OCI-LY7 (cell line): ENCODE data around the gene LPIN1. TPM values are rescaled to one million over a fixed set of nuclear protein-coding genes. Genes with fewer than 3 reads are reported as not detected.

Experiments
- BruUV-seq: library from RNA; stranded (reverse); fragments of 400-500 nt; replicated peaks from 2 replicates; lab custom pipeline; 2021; lab: Mats Ljungman, UMichigan
- CTCF ChIA-PET: fragments of 300-600 bp; sonication (Branson Sonifier 250); formaldehyde crosslinking; loops from one replicate; lab custom pipeline; 2022; ENCODE audit warnings: antibody characterized with exemption; ENCODE audit not compliant: unreplicated experiment; lab: Charles Lee
- POLR2A ChIA-PET: fragments of 300-600 bp; sonication (Branson Sonifier 250); formaldehyde crosslinking; loops from one replicate; lab custom pipeline; 2022; ENCODE audit warnings: antibody characterized with exemption; lab: Charles Lee
- DNase-seq: peaks from one replicate; pipeline ENCODE4 v3.0.0-alpha.2; 2015; ENCODE audit warnings: low spot score
- H2AFZ ChIP-seq: fragments of 200-600 bp; sonication (generic), shearing (Covaris generic); 2 replicates; pipeline ENCODE4 v1.6.1; 2014; ENCODE audit warnings: mild to moderate bottlenecking, antibody characterized with exemption, low read length, moderate library complexity
- H3K27ac ChIP-seq: fragments of 200-600 bp; sonication (generic); 2 replicates; pipeline ENCODE4 v1.5.1; 2014; ENCODE audit warnings: mixed run types, low read depth, mild to moderate bottlenecking, moderate library complexity, low read length, inconsistent platforms; ENCODE audit not compliant: poor library complexity, severe bottlenecking
- H3K36me3 ChIP-seq: fragments of 200-600 bp; sonication (generic); 2 replicates; pipeline ENCODE4 v1.6.1; 2014; ENCODE audit warnings: mild to moderate bottlenecking, antibody characterized with exemption, low read length, moderate library complexity, mixed read lengths; ENCODE audit not compliant: insufficient read depth
- H3K4me1 ChIP-seq: fragments of 200-600 bp; sonication (generic); 2 replicates; pipeline ENCODE4 v1.5.1; 2014; ENCODE audit warnings: mild to moderate bottlenecking, low read length; ENCODE audit not compliant: insufficient read depth, poor library complexity, severe bottlenecking
- H3K4me2 ChIP-seq: fragments of 200-600 bp; sonication (generic); 2 replicates; pipeline ENCODE4 v1.6.1; 2014; ENCODE audit warnings: mild to moderate bottlenecking, low read length
- H3K4me3 ChIP-seq: fragments of 200-600 bp; sonication (generic); 2 replicates; pipeline ENCODE4 v1.5.1; 2014; ENCODE audit warnings: mild to moderate bottlenecking, low read depth, low read length; ENCODE audit not compliant: poor library complexity, severe bottlenecking
- H3K79me2 ChIP-seq: fragments of 200-600 bp; sonication (generic); 2 replicates; pipeline ENCODE4 v1.6.1; 2016; ENCODE audit warnings: low read depth, mild to moderate bottlenecking, low read length, moderate library complexity, mixed read lengths; ENCODE audit not compliant: insufficient read depth
- H3K9me2 ChIP-seq: fragments of 200-600 bp; sonication (generic); 2 replicates; pipeline ENCODE4 v1.6.1; 2016; ENCODE audit warnings: mild to moderate bottlenecking, low read length, mixed read lengths; ENCODE audit not compliant: insufficient read depth
- H3K9me3 ChIP-seq: fragments of 200-600 bp; sonication (generic); 2 replicates; pipeline ENCODE4 v1.6.1; 2014; ENCODE audit warnings: mild to moderate bottlenecking, mixed run types, low read length, mixed read lengths
- H4K20me1 ChIP-seq: fragments of 200-600 bp; sonication (generic); 2 replicates; pipeline ENCODE4 v1.6.1; 2014; ENCODE audit warnings: mild to moderate bottlenecking, antibody characterized with exemption, low read length, moderate library complexity, mixed read lengths; ENCODE audit not compliant: insufficient read depth
- CTCF ChIP-seq: fragments of 200-600 bp; sonication (generic); conservative IDR thresholded peaks from 2 replicates; pipeline ENCODE4 v1.5.1; 2014; ENCODE audit warnings: mild to moderate bottlenecking, antibody characterized with exemption, low read length, moderate library complexity, mixed read lengths
- EZH2phosphoT487 ChIP-seq: fragments of 200-600 bp; sonication (generic); IDR thresholded peaks from 2 replicates; pipeline ENCODE4 v1.6.1; 2018; ENCODE audit warnings: low read depth, borderline replicate concordance, mild to moderate bottlenecking, mixed run types, antibody characterized with exemption, low read length, moderate library complexity, mixed read lengths
- intact Hi-C: fragments of 100-400 bp; cut with micrococcal nuclease; formaldehyde crosslinking; loops from one replicate; pipeline ENCODE4 v1.10.0; 2022; ENCODE audit not compliant: unreplicated experiment
- total RNA-seq, 2 experiments: library from RNA; depleted of rRNA in 1 of 2; stranded (reverse); fragments of >200 nt in 1 of 2; shearing (Covaris generic) in 1 of 2; gene quantifications; 2 replicates each; pipeline ENCODE4 v1.2.3, GENCODE V29; 2014 to 2022

The LPIN1 gene
- total RNA-seq, 2 experiments from 2014 or later: 56.9 to 70.2 TPM

DNA sequence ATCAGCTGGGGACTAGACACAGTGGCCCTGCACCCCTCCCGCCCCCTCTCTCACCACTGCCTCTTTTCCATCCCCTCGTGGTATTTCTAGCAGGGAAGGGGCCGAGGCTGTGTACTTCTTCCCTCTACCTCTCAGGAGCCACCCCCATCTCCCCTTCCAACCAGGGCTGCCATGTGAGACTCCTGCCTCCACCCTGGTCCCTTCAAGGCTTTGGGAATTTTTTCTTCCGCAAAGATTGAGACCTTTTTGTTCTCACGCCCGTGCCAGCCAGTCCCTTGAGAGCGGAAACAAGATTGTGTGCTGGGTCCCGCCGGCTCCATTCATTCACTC lies 39.1 kb downstream of the LPIN1 start:
- Histone ChIP-seq H3K4me1 (no peaks in the 10 kb centered on the region), H3K4me2 (no peak overlapping the region), H3K4me3 (no peak overlapping the region), H4K20me1 (no peaks in the 10 kb centered on the region), H3K36me3 (peaks cover 91% of the 10 kb centered on the region), H3K79me2 (no peaks in the 10 kb centered on the region), H3K27ac (no peak overlapping the region), H3K9me2 (no peaks in the 10 kb centered on the region), H3K9me3 (0 out of 2 replicates have a peak, but pooled peaks cover under 1% of the 10 kb centered on the region), H2AFZ (no peak overlapping the region)
- CTCF ChIA-PET: interaction anchor here (0.6 to 1.6 kb wide), 3 partner anchors 14 to 629 kb away, joined by 3 to 7 read pairs (median 5); no protein-coding TSS in a partner anchor
- no peak for DNase-seq
- TF ChIP-seq EZH2phosphoT487 (no peak), CTCF (no peak)
- intact Hi-C loops: no loop called here
- POLR2A ChIA-PET: no interaction called here
- no TSS peak for BruUV-seq

DNA sequence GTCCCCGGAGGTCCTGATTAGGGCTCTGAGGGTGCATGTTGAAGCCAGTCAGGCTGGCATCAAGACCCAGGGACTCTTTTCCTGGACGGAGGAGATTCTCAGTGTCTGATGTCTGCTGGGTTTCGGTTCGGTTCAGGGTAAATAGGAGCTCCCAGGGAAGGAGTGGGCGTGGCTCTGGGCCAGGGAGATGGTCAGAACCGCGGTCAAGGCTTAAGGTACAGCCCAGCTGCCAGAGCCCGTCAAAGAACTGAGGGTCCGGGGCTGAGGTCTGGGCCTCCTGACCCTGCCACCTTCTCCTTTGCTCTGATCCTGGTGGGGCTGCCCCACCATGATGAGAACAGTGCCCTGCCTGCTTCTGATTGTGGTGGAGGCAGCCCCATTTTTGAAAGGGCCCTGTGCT lies 39.8 kb downstream of the LPIN1 start:
- H2AFZ ChIP-seq: no peak overlapping the region
- no peaks in the 10 kb centered on the region for H3K9me2 ChIP-seq
- no peak overlapping the region for H3K4me3 ChIP-seq
- no peak for DNase-seq
- CTCF ChIA-PET: interaction anchor here (1.6 kb wide), 1 partner anchor 99 kb away, joined by 3 read pairs; no protein-coding TSS in a partner anchor
- H3K36me3 ChIP-seq: peaks cover 91% of the 10 kb centered on the region
- H3K9me3 ChIP-seq: 0 out of 2 replicates have a peak, but pooled peaks cover 7% of the 10 kb centered on the region
- TF ChIP-seq EZH2phosphoT487: no peak
- TF ChIP-seq CTCF: no peak
- no TSS peak for BruUV-seq
- no peaks in the 10 kb centered on the region for H4K20me1 ChIP-seq
- H3K79me2 ChIP-seq: no peaks in the 10 kb centered on the region
- no peak overlapping the region for H3K27ac ChIP-seq
- H3K4me2 ChIP-seq: no peak overlapping the region
- POLR2A ChIA-PET: no interaction called here
- intact Hi-C loops: no loop called here
- no peaks in the 10 kb centered on the region for H3K4me1 ChIP-seq

- no peak for TF ChIP-seq CTCF
- TF ChIP-seq EZH2phosphoT487: no peak
- Histone ChIP-seq H3K9me2 (no peaks in the 10 kb centered on the region), H3K79me2 (no peaks in the 10 kb centered on the region), H3K4me1 (no peaks in the 10 kb centered on the region), H3K9me3 (0 out of 2 replicates have a peak, but pooled peaks cover 7% of the 10 kb centered on the region), H2AFZ (no peak overlapping the region), H3K4me2 (no peak overlapping the region), H3K27ac (no peak overlapping the region), H4K20me1 (no peaks in the 10 kb centered on the region), H3K4me3 (no peak overlapping the region), H3K36me3 (peaks cover 91% of the 10 kb centered on the region)
- ChIA-PET POLR2A (interaction anchor here (0.5 to 0.6 kb wide), 3 partner anchors 10 to 329 kb away, joined by 3 to 4 read pairs (median 4); no protein-coding TSS in a partner anchor), CTCF (no interaction called here)
- intact Hi-C loops: no loop called here
- no peak for DNase-seq
- no TSS peak for BruUV-seq
These were observed 40.2 kb downstream of the LPIN1 start for GRCh38 chr2:11786592-11786991.
